IMR-90 (cell line): ENCODE measurements around the gene CDA. TPM values are rescaled to one million over a fixed set of nuclear protein-coding genes. Genes with fewer than 3 reads are reported as not detected.

Experiments
- CEBPB ChIP-seq: IDR thresholded peaks from 2 replicates; pipeline ENCODE4 v1.6.1; 2012; ENCODE audit warnings: low read depth, low read length, improper control_type of control experiment
- CTCF ChIP-seq: conservative IDR thresholded peaks from 2 replicates; pipeline ENCODE4 v1.5.1; 2012; ENCODE audit warnings: mild to moderate bottlenecking, low read depth, low read length, improper control_type of control experiment
- polyA plus RNA-seq, 3 experiments: library from polyadenylated mRNA; depleted of rRNA; stranded (reverse); fragments of >200 nt; gene quantifications; 2 replicates each; pipeline ENCODE4 v1.2.3, GENCODE V29; 2012; ENCODE audit warnings: low replicate concordance in 1 of 3
- total RNA-seq: library from RNA; depleted of rRNA; stranded (reverse); fragments of >200 nt; gene quantifications from 2 replicates; pipeline ENCODE4 v1.2.3, GENCODE V29; 2012

CDA gene
- total and polyA plus RNA-seq, 2 of the 4 experiments (the other 2 are of a cell fraction): 0.90 to 9.4 TPM

- peak; percentile 70 for TF ChIP-seq CTCF
- TF ChIP-seq CEBPB: no peak
Measured at GRCh38 chr1:20661207-20662109, 72.6 kb downstream of the CDA start, which contains the start of gene DDOST (continued).
